Lung microvascular endothelial cell (primary cell): ENCODE measurements around the gene SLC7A8. TPM values are rescaled to one million over a fixed set of nuclear protein-coding genes. Genes with fewer than 3 reads are reported as not detected.
"Not testable (repeated sequence)": the region's sequence is repeated elsewhere in the genome, so short reads cannot be mapped to it uniquely, and the experiment has no call there.

Source experiments
- DNase-seq, 2 donors: peaks; one replicate each; pipeline versions ENCODE4 v3.0.0 to v3.0.0-alpha.2; 2010; ENCODE audit warnings: low read depth in 2 of 2
- total RNA-seq: library from RNA; depleted of rRNA; stranded (reverse); fragments of >200 nt; gene quantifications from 2 replicates; pipeline ENCODE4 v1.2.1, GENCODE V29; 2014

The SLC7A8 gene
- total RNA-seq = 0.44 TPM in 1 of 2 replicates, not detected in the other

GRCh38 chr14:23183479-23183878, at the start of gene SLC7A8:
SLC7A8 (minus strand) TSS chr14:23183660; CDS start chr14:23182914, 746 bp downstream.
- DNase-seq = no peak

GRCh38 chr14:23232241-23232808, 48.9 kb upstream of the SLC7A8 start:
- not testable (repeated sequence) for DNase-seq

- no peak for DNase-seq
Observed at GRCh38 chr14:23228812-23229211, 45.4 kb upstream of the SLC7A8 start.

- no peak for DNase-seq
Observed at GRCh38 chr14:23227566-23227965, 44.1 kb upstream of the SLC7A8 start.

GRCh38 chr14:23224958-23225357, 41.5 kb upstream of the SLC7A8 start:
- not testable (repeated sequence) for DNase-seq

GRCh38 chr14:23219075-23219474, 35.6 kb upstream of the SLC7A8 start:
- DNase-seq = no peak

- DNase-seq = no peak
Observed at GRCh38 chr14:23217032-23218020, 33.9 kb upstream of the SLC7A8 start.

- DNase-seq = no peak
Observed at GRCh38 chr14:23215421-23215820, 32.0 kb upstream of the SLC7A8 start.

GRCh38 chr14:23209651-23210423, 26.4 kb upstream of the SLC7A8 start:
- no peak for DNase-seq

GRCh38 chr14:23208324-23208723, 24.9 kb upstream of the SLC7A8 start:
- no peak for DNase-seq

- no peak for DNase-seq
Observed at GRCh38 chr14:23207146-23207540, 23.7 kb upstream of the SLC7A8 start.

- DNase-seq = no peak
Observed at GRCh38 chr14:23206422-23207145, 23.1 kb upstream of the SLC7A8 start.

- DNase-seq = no peak
Observed at GRCh38 chr14:23202001-23202400, 18.5 kb upstream of the SLC7A8 start.

GRCh38 chr14:23199141-23199540, 15.7 kb upstream of the SLC7A8 start:
- not testable (repeated sequence) for DNase-seq

GRCh38 chr14:23196487-23196886, 13.0 kb upstream of the SLC7A8 start:
- DNase-seq = not testable (repeated sequence)

- no peak for DNase-seq
Observed at GRCh38 chr14:23195552-23196101, 12.2 kb upstream of the SLC7A8 start.

GRCh38 chr14:23193432-23193831, 10.0 kb upstream of the SLC7A8 start:
- no peak for DNase-seq

- DNase-seq = no peak
Observed at GRCh38 chr14:23187925-23188324, 4.5 kb upstream of the SLC7A8 start.

- peak; percentile 76 to 85 for DNase-seq
Observed at GRCh38 chr14:23186913-23187654, 3.6 kb upstream of the SLC7A8 start.

GRCh38 chr14:23185063-23185462, 1.6 kb upstream of the SLC7A8 start:
- DNase-seq = peak; percentile 60 to 67
